Measurements from ENCODE around the gene RNF157. TPM values are rescaled to one million over a fixed set of nuclear protein-coding genes. Genes with fewer than 3 reads are reported as not detected.

RNF157 gene
- total RNA-seq, 2 experiments from 2014 or later = 103 to 110 TPM

GRCh38 chr17:76115138-76115754 is 125.0 kb downstream of the RNF157 start:
- Mint-ChIP-seq H3K4me3 (no peak overlapping the region), H3K9me3 (no peaks in the 10 kb centered on the region), H3K36me3 (no peaks in the 10 kb centered on the region), H3K27ac (no peak overlapping the region), H3K4me1 (no peaks in the 10 kb centered on the region), H3K27me3 (peaks cover 2% of the 10 kb centered on the region)
- ATAC-seq (ENCODE audit: low read depth) (no peak), DNase-seq (no peak)
- POLR2A ChIA-PET = interaction anchor here (0.7 to 0.8 kb wide), 2 partner anchors 11 to 156 kb away, joined by 3 read pairs; no protein-coding TSS in a partner anchor

GRCh38 chr17:76111956-76112355 is 128.3 kb downstream of the RNF157 start:
- Mint-ChIP-seq H3K36me3 (no peaks in the 10 kb centered on the region), H3K27me3 (peaks cover 4% of the 10 kb centered on the region), H3K4me1 (no peaks in the 10 kb centered on the region), H3K4me3 (no peak overlapping the region), H3K27ac (no peak overlapping the region), H3K9me3 (no peaks in the 10 kb centered on the region)
- POLR2A ChIA-PET = no interaction called here
- DNase-seq (no peak), ATAC-seq (ENCODE audit: low read depth) (no peak)

- Mint-ChIP-seq H3K36me3 (peaks cover 3% of the 10 kb centered on the region), H3K27me3 (peaks cover 4% of the 10 kb centered on the region), H3K4me3 (no peak overlapping the region), H3K4me1 (peaks cover 8% of the 10 kb centered on the region), H3K9me3 (no peaks in the 10 kb centered on the region), H3K27ac (no peak overlapping the region)
- ATAC-seq (ENCODE audit: low read depth) (no peak), DNase-seq (no peak)
- POLR2A ChIA-PET = no interaction called here
These were observed 132.8 kb downstream of the RNF157 start for GRCh38 chr17:76107509-76107908.

DNA sequence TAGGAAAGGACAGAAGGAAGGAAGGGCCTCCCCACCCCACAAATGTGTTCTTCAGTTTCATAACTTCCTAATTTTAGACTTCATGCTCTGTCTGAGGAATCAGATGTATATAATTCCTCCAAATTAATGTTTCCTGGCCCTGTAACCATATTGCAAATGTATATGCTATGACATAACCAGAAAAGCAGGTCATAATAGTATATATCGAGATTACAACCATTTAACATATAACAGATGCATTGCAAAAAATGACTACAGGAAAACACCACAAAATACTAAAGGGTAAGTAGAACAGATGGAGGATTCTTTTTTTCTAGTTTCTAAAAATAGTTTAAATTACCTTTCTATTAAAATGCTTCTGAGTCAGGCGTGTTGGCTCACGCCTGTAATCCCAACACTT is 133.6 kb downstream of the RNF157 start:
- no peak overlapping the region for H3K4me3 Mint-ChIP-seq
- no peak for ATAC-seq (ENCODE audit: low read depth)
- POLR2A ChIA-PET = no interaction called here
- no peak overlapping the region for H3K27ac Mint-ChIP-seq
- no peaks in the 10 kb centered on the region for H3K9me3 Mint-ChIP-seq
- H3K27me3 Mint-ChIP-seq = peaks cover 2% of the 10 kb centered on the region
- H3K4me1 Mint-ChIP-seq = peaks cover 11% of the 10 kb centered on the region
- H3K36me3 Mint-ChIP-seq = peaks cover 3% of the 10 kb centered on the region
- DNase-seq = no peak

DNA sequence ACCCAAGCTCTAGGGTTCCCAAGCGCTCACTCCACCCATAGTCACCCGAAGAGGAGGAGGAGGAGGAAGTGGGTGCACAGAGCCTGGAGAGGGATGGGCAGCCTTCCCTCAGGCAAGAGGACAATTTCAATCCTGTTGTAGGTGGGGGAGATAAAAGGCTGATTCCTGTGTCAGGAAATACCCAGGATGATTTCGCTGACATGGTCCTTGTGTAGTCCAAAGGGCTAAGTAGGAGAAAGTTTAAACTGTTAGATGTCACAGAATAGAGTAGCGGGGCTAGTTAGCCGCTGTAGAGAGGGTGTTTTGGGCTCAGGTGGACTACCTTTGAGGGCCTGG is 135.4 kb downstream of the RNF157 start:
- DNase-seq = no peak
- Mint-ChIP-seq H3K36me3 (peaks cover 9% of the 10 kb centered on the region), H3K4me1 (peaks cover 16% of the 10 kb centered on the region), H3K27me3 (peaks cover 2% of the 10 kb centered on the region), H3K4me3 (peak overlapping the region; percentile 99), H3K9me3 (no peaks in the 10 kb centered on the region), H3K27ac (peak overlapping the region; percentile 63)
- ATAC-seq (ENCODE audit: low read depth) = no peak
- POLR2A ChIA-PET = interaction anchor here (0.6 to 1.7 kb wide), 4 partner anchors 25 to 121 kb away, joined by 3 to 6 read pairs (median 4); no protein-coding TSS in a partner anchor

DNA sequence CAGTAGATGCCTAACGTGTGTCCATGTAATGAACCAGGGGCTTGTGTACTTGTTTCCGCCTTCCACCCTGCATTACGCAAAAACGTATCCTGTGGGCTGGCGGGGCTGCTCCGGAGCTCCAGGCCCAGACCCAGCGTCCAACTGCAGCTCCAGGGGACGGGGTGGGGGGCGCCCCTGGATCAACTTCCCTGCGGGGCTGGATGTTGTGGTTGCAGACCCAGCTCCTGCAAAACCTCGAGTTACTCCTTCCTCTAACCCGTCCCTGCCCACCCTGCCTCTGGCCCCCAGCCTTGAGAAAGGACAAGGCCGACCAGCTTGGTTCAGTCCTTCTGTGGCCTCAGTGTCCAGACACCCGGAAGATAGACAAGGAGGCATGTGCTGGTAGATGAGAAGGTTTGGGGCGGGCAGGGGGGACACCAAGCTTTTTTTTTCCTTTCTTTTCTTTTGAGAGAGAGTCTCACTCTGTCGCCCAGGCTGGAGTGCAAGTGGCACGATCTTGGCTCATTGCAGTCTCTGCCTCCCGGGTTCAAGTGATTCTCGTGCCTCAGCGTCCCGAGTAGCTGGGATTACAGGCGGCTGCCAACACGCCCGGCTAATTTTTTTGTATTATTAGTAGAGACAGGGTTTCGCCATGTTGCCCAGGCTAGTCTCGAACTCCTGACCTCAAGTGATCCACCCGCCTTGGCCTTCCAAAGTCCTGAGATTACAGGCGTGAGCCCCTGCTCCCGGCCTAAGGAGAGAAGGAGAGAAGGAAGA is 136.0 kb downstream of the RNF157 start:
- DNase-seq (peak; percentile 56), ATAC-seq (ENCODE audit: low read depth) (no peak)
- peak overlapping the region; percentile 99 for H3K4me3 Mint-ChIP-seq
- H3K9me3 Mint-ChIP-seq = no peaks in the 10 kb centered on the region
- H3K27ac Mint-ChIP-seq = peak overlapping the region; percentile 98
- peaks cover 2% of the 10 kb centered on the region for H3K27me3 Mint-ChIP-seq
- POLR2A ChIA-PET = interaction anchor here (0.6 to 1.9 kb wide), 16 partner anchors 24 to 278 kb away, joined by 3 to 18 read pairs (median 4); partner anchors contain the start of genes ACOX1, PRPSAP1 and TEN1
- peaks cover 16% of the 10 kb centered on the region for H3K4me1 Mint-ChIP-seq
- H3K36me3 Mint-ChIP-seq = peaks cover 10% of the 10 kb centered on the region

- Mint-ChIP-seq H3K4me3 (peak within 1 kb of the TSS; percentile 99), H3K27ac (peak within 1 kb of the TSS; percentile 98), H3K4me1 (peaks cover 16% of the 10 kb centered on the region), H3K27me3 (no peaks in the 10 kb centered on the region), H3K9me3 (no peaks in the 10 kb centered on the region), H3K36me3 (peaks cover 11% of the 10 kb centered on the region)
- ATAC-seq (ENCODE audit: low read depth) (peak; percentile 88), DNase-seq (peak; percentile 98)
- POLR2A ChIA-PET = interaction anchor here (0.6 to 1.9 kb wide), 23 partner anchors 8 to 279 kb away, joined by 3 to 18 read pairs (median 3); partner anchors contain the start of genes ACOX1, PRPSAP1 and TEN1
These were observed 136.8 kb downstream of the RNF157 start, which contains the start of gene EXOC7 for GRCh38 chr17:76103274-76104139. Gene EXOC7 (minus strand): TSS chr17:76103787. CDS start chr17:76103692, 95 bp downstream.

DNA sequence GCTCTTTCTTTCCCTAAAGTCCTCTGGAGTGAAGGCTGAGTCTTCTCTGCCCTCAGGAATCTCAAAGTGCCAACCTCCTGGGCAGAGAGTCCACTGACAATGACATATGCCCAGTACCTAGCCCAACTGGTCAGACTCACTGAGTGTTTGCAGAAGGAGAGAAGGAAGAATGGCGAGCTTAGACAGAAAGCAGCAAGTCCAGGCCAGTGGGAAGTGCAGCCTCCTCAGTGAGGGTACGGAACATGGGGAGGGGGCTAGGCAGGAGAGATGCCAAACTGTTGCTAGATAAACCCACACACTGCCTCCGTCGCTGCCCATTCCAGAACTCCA is 137.4 kb downstream of the RNF157 start:
- Mint-ChIP-seq H3K36me3 (peaks cover 11% of the 10 kb centered on the region), H3K27me3 (no peaks in the 10 kb centered on the region), H3K27ac (peak overlapping the region; percentile 98), H3K4me1 (peaks cover 16% of the 10 kb centered on the region), H3K4me3 (peak overlapping the region; percentile 99), H3K9me3 (no peaks in the 10 kb centered on the region)
- DNase-seq (no peak), ATAC-seq (ENCODE audit: low read depth) (no peak)
- POLR2A ChIA-PET = interaction anchor here (0.7 to 1.9 kb wide), 13 partner anchors 8 to 179 kb away, joined by 3 to 18 read pairs (median 3); no protein-coding TSS in a partner anchor

GRCh38 chr17:76097716-76098295 is 142.5 kb downstream of the RNF157 start:
- H3K36me3 Mint-ChIP-seq = peaks cover 19% of the 10 kb centered on the region
- H3K27ac Mint-ChIP-seq = no peak overlapping the region
- no peak for DNase-seq
- H3K4me3 Mint-ChIP-seq = no peak overlapping the region
- peaks cover 15% of the 10 kb centered on the region for H3K4me1 Mint-ChIP-seq
- ATAC-seq (ENCODE audit: low read depth) = no peak
- no peaks in the 10 kb centered on the region for H3K9me3 Mint-ChIP-seq
- POLR2A ChIA-PET = no interaction called here
- H3K27me3 Mint-ChIP-seq = no peaks in the 10 kb centered on the region

- DNase-seq (no peak), ATAC-seq (ENCODE audit: low read depth) (no peak)
- no peak overlapping the region for H3K4me3 Mint-ChIP-seq
- POLR2A ChIA-PET = interaction anchor here (0.6 kb wide), 1 partner anchor 40 kb away, joined by 6 read pairs; no protein-coding TSS in a partner anchor
- peaks cover 7% of the 10 kb centered on the region for H3K4me1 Mint-ChIP-seq
- H3K27ac Mint-ChIP-seq = no peak overlapping the region
- no peaks in the 10 kb centered on the region for H3K9me3 Mint-ChIP-seq
- H3K27me3 Mint-ChIP-seq = no peaks in the 10 kb centered on the region
- H3K36me3 Mint-ChIP-seq = peaks cover 16% of the 10 kb centered on the region
These were observed 144.3 kb downstream of the RNF157 start for GRCh38 chr17:76095943-76096342.

DNA sequence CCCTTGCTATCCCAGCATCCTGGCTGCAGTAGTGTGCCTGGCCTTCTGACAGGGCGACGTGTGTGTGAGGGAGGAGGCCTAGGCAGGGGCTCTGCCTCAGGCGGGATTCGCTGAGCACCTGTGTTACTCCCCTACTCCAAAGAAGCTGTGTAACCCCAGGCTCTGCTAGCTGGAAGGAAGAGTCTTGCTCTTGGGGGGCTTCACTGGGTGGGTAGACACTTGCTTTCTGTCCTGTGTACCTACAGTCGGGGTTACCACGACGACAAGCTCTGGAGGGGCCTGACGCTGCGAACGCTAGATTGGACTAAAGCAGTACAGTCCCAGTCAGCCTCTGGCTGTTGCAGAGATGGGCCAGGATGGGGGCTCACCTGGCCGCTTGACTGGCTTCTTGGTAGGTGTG is 146.2 kb downstream of the RNF157 start:
- no peak overlapping the region for H3K27ac Mint-ChIP-seq
- POLR2A ChIA-PET = no interaction called here
- DNase-seq = no peak
- H3K4me1 Mint-ChIP-seq = peaks cover 4% of the 10 kb centered on the region
- H3K4me3 Mint-ChIP-seq = no peak overlapping the region
- peaks cover 13% of the 10 kb centered on the region for H3K36me3 Mint-ChIP-seq
- no peak for ATAC-seq (ENCODE audit: low read depth)
- H3K27me3 Mint-ChIP-seq = no peaks in the 10 kb centered on the region
- no peaks in the 10 kb centered on the region for H3K9me3 Mint-ChIP-seq

DNA sequence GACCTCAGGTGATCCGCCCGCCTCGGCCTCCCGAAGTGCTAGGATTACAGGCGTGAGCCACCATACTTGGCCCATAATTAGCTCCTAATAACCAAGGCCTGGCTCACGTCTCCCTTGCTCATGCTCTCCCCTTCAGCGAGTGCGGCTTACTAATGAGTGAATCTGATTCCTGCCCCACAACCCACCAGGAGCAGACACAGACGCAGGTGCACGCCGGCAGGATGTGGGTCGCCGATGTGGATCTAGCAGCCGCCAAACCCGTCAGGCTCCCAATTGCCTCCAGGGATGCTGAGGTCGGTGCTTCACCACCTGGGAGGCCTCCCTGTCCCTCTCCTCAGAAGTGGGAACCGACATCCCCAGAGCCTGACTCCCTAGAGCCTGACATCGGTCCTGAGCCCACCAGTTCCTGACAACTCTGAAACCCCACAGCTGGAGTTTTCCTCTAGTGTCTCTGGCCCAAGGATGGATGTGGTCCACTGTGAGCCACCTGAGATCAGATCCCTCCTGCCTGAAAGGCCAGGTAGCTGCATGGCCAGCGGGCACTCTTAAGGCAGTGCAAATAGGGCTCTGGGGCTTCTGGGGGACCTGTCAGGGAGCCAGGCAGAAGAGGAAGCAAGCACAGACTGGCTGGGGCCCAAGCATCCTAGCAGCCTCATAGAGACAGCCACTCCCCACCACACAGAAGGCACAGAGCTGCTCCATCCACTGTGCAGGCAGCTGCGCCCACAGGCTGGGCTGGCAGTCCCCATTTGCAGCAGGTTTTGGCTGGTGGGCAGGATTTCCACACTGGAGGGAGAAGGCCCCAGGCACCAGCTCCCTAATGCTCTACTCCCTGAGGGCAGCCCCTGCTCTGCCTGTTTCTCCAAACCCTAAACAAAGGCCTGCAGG is 147.5 kb downstream of the RNF157 start:
- Mint-ChIP-seq H3K36me3 (peaks cover 13% of the 10 kb centered on the region), H3K4me1 (peaks cover 4% of the 10 kb centered on the region), H3K27ac (no peak overlapping the region), H3K27me3 (no peaks in the 10 kb centered on the region), H3K4me3 (no peak overlapping the region), H3K9me3 (no peaks in the 10 kb centered on the region)
- no peak for ATAC-seq (ENCODE audit: low read depth)
- no peak for DNase-seq
- POLR2A ChIA-PET = interaction anchor here (0.8 to 1.1 kb wide), 2 partner anchors 13 to 195 kb away, joined by 3 read pairs; no protein-coding TSS in a partner anchor

All from activated naive CD8-positive, alpha-beta T cell treated with anti-CD3 and anti-CD28 coated beads, Interleukin-2, amount 10 ng/mL, durations not matched to agents 7 days and 5 days (primary cell).